Type B pancreatic cell (in vitro differentiated cells): ENCODE results near the gene IGF2R. TPM values are rescaled to one million over a fixed set of nuclear protein-coding genes. Genes with fewer than 3 reads are reported as not detected.

ENCODE experiments used
- DNase-seq: peaks from one replicate; pipeline ENCODE4 v3.0.0; 2021; ENCODE audit warnings: mixed read lengths; ENCODE audit not compliant: unreplicated experiment; ENCODE audit errors: extremely low spot score
- H3K27ac Mint-ChIP-seq: 2 replicates; pipeline ENCODE4 v1.8.0; 2021; ENCODE audit warnings: mild to moderate bottlenecking, mixed read lengths
- H3K27me3 Mint-ChIP-seq: 2 replicates; pipeline ENCODE4 v1.8.0; 2021; ENCODE audit warnings: mixed read lengths
- H3K36me3 Mint-ChIP-seq: 2 replicates; pipeline ENCODE4 v1.8.0; 2021; ENCODE audit warnings: mixed read lengths
- H3K4me1 Mint-ChIP-seq: one replicate; pipeline ENCODE4 v1.8.0; 2021; ENCODE audit warnings: mixed read lengths; ENCODE audit not compliant: unreplicated experiment
- H3K4me3 Mint-ChIP-seq: 2 replicates; pipeline ENCODE4 v1.8.0; 2021; ENCODE audit warnings: mild to moderate bottlenecking, mixed read lengths
- H3K9me3 Mint-ChIP-seq: 2 replicates; pipeline ENCODE4 v1.8.0; 2021; ENCODE audit warnings: mixed read lengths
- total RNA-seq: library from RNA; stranded (reverse); gene quantifications from 2 replicates; pipeline ENCODE4 v1.2.1, GENCODE V29; 2021; ENCODE audit warnings: low replicate concordance
- TF ChIP-seq, protein P1 (sequence below): fragments of 200-600 bp; sonication (generic); conservative IDR thresholded peaks from 2 replicates; pipeline ENCODE4 v1.5.0; 2021; ENCODE audit warnings: antibody characterized with exemption, mild to moderate bottlenecking

IGF2R gene
- total RNA-seq, 1 donor from 2014 or later, result 79.8 TPM

GRCh38 chr6:160128125-160128683, 159.3 kb downstream of the IGF2R start:
- H3K27me3 Mint-ChIP-seq, result no peaks in the 10 kb centered on the region
- no peaks in the 10 kb centered on the region for H3K9me3 Mint-ChIP-seq
- no peaks in the 10 kb centered on the region for H3K4me1 Mint-ChIP-seq
- no peak overlapping the region for H3K4me3 Mint-ChIP-seq
- TF ChIP-seq, protein P1, sequence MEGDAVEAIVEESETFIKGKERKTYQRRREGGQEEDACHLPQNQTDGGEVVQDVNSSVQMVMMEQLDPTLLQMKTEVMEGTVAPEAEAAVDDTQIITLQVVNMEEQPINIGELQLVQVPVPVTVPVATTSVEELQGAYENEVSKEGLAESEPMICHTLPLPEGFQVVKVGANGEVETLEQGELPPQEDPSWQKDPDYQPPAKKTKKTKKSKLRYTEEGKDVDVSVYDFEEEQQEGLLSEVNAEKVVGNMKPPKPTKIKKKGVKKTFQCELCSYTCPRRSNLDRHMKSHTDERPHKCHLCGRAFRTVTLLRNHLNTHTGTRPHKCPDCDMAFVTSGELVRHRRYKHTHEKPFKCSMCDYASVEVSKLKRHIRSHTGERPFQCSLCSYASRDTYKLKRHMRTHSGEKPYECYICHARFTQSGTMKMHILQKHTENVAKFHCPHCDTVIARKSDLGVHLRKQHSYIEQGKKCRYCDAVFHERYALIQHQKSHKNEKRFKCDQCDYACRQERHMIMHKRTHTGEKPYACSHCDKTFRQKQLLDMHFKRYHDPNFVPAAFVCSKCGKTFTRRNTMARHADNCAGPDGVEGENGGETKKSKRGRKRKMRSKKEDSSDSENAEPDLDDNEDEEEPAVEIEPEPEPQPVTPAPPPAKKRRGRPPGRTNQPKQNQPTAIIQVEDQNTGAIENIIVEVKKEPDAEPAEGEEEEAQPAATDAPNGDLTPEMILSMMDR, result no peak
- H3K27ac Mint-ChIP-seq, result no peak overlapping the region
- DNase-seq, result no peak
- H3K36me3 Mint-ChIP-seq, result peaks cover 20% of the 10 kb centered on the region

GRCh38 chr6:160128879-160129516, 160.1 kb downstream of the IGF2R start:
- Mint-ChIP-seq H3K36me3 (peaks cover 15% of the 10 kb centered on the region), H3K4me1 (no peaks in the 10 kb centered on the region), H3K27me3 (no peaks in the 10 kb centered on the region), H3K27ac (no peak overlapping the region), H3K4me3 (no peak overlapping the region), H3K9me3 (no peaks in the 10 kb centered on the region)
- DNase-seq, result no peak
- TF ChIP-seq, protein P1, result no peak

DNA sequence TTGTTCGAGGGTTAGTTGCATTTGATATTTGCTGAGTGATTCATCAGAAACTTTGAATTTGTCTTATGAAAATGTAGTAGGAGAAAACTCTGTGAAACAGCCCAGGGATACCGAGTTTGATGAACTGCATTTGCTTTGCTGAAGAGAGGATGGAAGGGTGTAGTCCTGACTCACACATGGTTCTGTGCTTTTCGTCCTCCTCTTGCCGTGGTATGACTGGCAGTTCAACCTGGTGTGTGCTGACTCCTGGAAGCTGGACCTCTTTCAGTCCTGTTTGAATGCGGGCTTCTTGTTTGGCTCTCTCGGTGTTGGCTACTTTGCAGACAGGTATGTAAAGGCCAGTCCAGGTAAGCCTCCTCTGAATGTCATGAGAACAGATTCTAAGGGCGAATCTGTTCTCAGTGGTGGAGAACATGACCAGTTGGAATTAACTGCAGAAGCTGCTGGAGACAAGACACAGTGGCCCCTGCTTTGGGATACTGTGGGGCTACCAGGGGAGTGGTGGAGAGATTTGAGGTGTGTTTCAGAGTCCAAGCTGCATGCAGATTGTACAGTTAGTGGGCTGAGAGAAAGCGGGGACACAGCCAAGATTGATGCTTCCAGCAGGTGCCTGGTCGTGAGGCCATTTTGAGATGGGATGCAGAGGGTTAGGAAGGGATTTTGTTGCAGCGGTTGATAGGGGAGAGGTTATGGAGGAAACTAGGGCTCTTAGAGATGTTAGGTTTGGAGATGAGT, 161.2 kb downstream of the IGF2R start:
- TF ChIP-seq, protein P1, result no peak
- no peak for DNase-seq
- Mint-ChIP-seq H3K36me3 (peaks cover 14% of the 10 kb centered on the region), H3K9me3 (no peaks in the 10 kb centered on the region), H3K4me1 (no peaks in the 10 kb centered on the region), H3K27me3 (no peaks in the 10 kb centered on the region), H3K4me3 (no peak overlapping the region), H3K27ac (no peak overlapping the region)

DNA sequence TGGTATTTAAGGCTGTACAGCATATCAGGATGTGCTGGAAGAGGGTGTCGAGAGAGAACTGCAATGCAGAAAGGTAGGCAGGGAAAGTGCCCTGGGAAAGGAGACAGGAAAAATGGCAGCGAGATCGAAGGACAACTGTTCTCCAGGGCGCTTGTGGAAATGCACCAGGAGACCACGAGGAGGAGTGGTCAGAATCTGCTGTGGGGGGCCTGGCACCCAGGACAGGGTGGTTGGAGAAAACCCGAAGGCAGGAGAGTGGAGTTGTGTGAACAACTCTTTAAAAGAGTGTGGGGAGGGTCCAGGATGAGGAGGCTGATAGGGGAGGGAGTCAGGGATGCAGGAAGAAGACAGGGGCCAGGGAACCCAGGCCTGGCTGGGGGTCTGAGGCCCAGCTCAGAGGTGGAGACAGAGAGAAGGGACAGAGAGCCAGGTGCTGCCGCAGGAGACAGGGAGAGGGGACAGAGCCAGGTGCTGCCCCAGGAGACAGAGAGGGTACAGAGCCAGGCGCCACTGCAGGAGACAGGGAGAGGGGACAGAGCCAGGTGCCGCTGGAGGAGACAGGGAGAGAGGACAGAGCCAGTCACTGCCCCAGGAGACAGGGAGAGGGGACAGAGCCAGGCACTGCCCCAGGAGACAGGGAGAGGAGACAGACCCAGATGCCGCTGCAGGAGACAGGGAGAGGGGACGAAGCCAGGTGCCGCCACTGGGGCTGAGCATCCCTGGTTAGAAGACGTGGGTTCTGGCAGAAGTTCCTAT, 162.0 kb downstream of the IGF2R start:
- Mint-ChIP-seq H3K27ac (no peak overlapping the region), H3K27me3 (no peaks in the 10 kb centered on the region), H3K36me3 (peaks cover 14% of the 10 kb centered on the region), H3K9me3 (no peaks in the 10 kb centered on the region), H3K4me3 (no peak overlapping the region), H3K4me1 (no peaks in the 10 kb centered on the region)
- TF ChIP-seq, protein P1, result no peak
- no peak for DNase-seq

DNA sequence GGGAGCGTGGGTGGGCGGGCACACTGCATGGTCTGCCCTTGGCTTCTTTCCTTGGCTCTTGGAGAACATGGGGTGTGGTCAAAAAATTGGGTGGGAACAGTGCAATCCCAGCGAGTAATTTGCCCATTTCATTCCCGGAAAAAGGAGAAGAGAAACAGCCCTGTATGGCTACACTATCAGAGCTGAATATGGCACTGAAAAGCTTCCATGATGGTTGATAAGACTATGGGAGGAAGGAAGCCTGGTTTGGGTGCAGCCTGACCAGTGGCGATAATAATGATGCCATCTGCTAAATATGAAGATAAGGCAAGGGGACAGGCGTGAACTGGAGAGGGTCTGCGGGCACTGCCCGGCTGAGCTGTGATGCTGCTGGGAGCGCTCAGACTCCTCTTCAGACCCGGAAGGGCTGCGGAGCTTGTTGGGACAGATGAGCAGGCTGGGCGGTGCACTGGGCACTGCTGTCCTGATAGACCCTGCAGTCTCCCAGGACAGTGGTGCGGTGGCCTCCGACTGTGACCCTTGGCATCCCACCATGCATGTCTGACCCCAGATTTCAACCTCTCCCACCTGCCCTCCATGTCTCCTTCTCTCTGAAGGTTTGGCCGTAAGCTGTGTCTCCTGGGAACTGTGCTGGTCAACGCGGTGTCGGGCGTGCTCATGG, 162.9 kb downstream of the IGF2R start:
- peaks cover 14% of the 10 kb centered on the region for H3K36me3 Mint-ChIP-seq
- H3K4me3 Mint-ChIP-seq, result no peak overlapping the region

More for the DNA sequence above, 162.9 kb downstream of the IGF2R start:
- no peak for DNase-seq
- Mint-ChIP-seq H3K9me3 (no peaks in the 10 kb centered on the region), H3K27ac (no peak overlapping the region), H3K4me1 (no peaks in the 10 kb centered on the region), H3K27me3 (no peaks in the 10 kb centered on the region)
- TF ChIP-seq, protein P1, result no peak
